NCI-H526 treated with DMSO at 0.1 percent for 48 hours (cell line): ENCODE measurements around the gene PLB1.

Source experiments
- DNase-seq: peaks from one replicate; lab custom pipeline; 2025; lab: John Stamatoyannopoulos, UW

The PLB1 gene

GRCh38 chr2:28668106-28668814 lies 172.4 kb downstream of the PLB1 start:
- DNase-seq: no peak

- DNase-seq: no peak
These were observed 173.0 kb downstream of the PLB1 start for GRCh38 chr2:28668880-28669279.

GRCh38 chr2:28670856-28671255 lies 175.0 kb downstream of the PLB1 start:
- no peak for DNase-seq

GRCh38 chr2:28673338-28673737 lies 177.5 kb downstream of the PLB1 start:
- no peak for DNase-seq

GRCh38 chr2:28674062-28674712 lies 178.3 kb downstream of the PLB1 start:
- DNase-seq: no peak

GRCh38 chr2:28674713-28675068 lies 178.8 kb downstream of the PLB1 start:
- DNase-seq: no peak

- no peak for DNase-seq
These were observed 180.4 kb downstream of the PLB1 start for GRCh38 chr2:28676152-28676835.

- DNase-seq: no peak
These were observed 182.5 kb downstream of the PLB1 start for GRCh38 chr2:28678175-28678855.

- no peak for DNase-seq
These were observed 183.1 kb downstream of the PLB1 start for GRCh38 chr2:28678944-28679343.

- DNase-seq: no peak
These were observed 184.8 kb downstream of the PLB1 start for GRCh38 chr2:28680657-28681056.

GRCh38 chr2:28681158-28681571 lies 185.3 kb downstream of the PLB1 start:
- no peak for DNase-seq

GRCh38 chr2:28681606-28682005 lies 185.7 kb downstream of the PLB1 start:
- DNase-seq: no peak

GRCh38 chr2:28683100-28683706 lies 187.3 kb downstream of the PLB1 start:
- no peak for DNase-seq

GRCh38 chr2:28684142-28684858 lies 188.4 kb downstream of the PLB1 start:
- DNase-seq: no peak

- no peak for DNase-seq
These were observed 191.3 kb downstream of the PLB1 start for GRCh38 chr2:28687171-28687570.

GRCh38 chr2:28687640-28688385 lies 192.0 kb downstream of the PLB1 start:
- no peak for DNase-seq

- DNase-seq: no peak
These were observed 193.0 kb downstream of the PLB1 start for GRCh38 chr2:28688818-28689217.

GRCh38 chr2:28689771-28690170 lies 193.9 kb downstream of the PLB1 start:
- no peak for DNase-seq

- no peak for DNase-seq
These were observed 196.6 kb downstream of the PLB1 start for GRCh38 chr2:28692411-28692810.

- DNase-seq: no peak
These were observed 197.4 kb downstream of the PLB1 start for GRCh38 chr2:28693223-28693622.
